Measurements from ENCODE around the gene CIC. TPM values are rescaled to one million over a fixed set of nuclear protein-coding genes. Genes with fewer than 3 reads are reported as not detected.

Gene CIC
- total and polyA plus RNA-seq, 2 of the 13 experiments (the other 11 are each of a cell fraction or from before 2014, with no cell fraction given) = 5.9 to 8.0 TPM

DNA sequence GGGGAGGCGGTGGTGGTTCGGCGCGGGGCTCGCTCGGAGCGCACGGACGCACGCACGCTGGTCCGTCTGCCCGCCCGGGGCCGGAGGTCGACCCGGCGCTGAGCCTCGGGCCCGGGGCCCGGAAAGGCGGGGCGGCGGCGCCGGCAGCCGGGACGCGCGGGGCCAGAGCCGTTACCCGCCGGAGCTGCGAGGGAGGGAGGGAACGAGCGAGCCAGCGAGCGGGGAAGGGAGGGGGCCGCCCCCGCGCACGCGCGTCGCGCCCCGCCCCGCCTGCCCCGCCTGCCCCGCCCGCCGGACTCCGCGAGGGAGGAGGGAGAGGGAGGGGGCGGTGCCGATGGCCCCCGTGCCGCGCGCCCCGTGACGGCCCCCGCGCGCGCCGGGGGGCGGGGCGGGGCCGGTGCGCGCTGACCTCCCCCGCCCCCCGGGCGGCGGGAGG, 15.0 kb downstream of the CIC start (continued):
- TF ChIP-seq, protein P1, sequence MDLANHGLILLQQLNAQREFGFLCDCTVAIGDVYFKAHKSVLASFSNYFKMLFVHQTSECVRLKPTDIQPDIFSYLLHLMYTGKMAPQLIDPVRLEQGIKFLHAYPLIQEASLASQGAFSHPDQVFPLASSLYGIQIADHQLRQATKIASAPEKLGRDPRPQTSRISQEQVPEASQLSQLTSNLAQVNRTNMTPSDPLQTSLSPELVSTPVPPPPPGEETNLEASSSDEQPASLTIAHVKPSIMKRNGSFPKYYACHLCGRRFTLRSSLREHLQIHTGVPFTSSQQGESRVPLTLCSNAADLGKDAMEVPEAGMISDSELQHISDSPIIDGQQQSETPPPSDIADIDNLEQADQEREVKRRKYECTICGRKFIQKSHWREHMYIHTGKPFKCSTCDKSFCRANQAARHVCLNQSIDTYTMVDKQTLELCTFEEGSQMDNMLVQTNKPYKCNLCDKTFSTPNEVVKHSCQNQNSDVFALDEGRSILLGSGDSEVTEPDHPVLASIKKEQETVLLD (CRISPR knock-in tag; IDR thresholded peaks at IDR 0.05; ENCODE audit: low read depth) = peak; percentile 87
- TF ChIP-seq ZFP62 (CRISPR knock-in tag; IDR thresholded peaks at IDR 0.05) (no peak), YY1 (IDR thresholded peaks at IDR 0.05; ENCODE audit: insufficient read depth, insufficient replicate concordance, low read depth, low read length) (no peak), EHMT2 (IDR thresholded peaks at IDR 0.05; ENCODE audit: borderline replicate concordance, low read depth, low read length) (no peak), CAMTA2 (CRISPR knock-in tag; IDR thresholded peaks at IDR 0.05; ENCODE audit: borderline replicate concordance) (no peak), ZNF3 (CRISPR knock-in tag; IDR thresholded peaks at IDR 0.05) (no peak), GATAD2A (CRISPR knock-in tag; IDR thresholded peaks at IDR 0.05) (no peak), MED1 (CRISPR knock-in tag; IDR thresholded peaks at IDR 0.05) (no peak), ESRRA (CRISPR knock-in tag; IDR thresholded peaks at IDR 0.05; ENCODE audit: low read depth) (no peak), SIN3A (IDR thresholded peaks at IDR 0.05; ENCODE audit: borderline replicate concordance, low read depth, low read length) (no peak), HNF4A (CRISPR knock-in tag; IDR thresholded peaks at IDR 0.05) (no peak)
- TF ChIP-seq, protein P2, sequence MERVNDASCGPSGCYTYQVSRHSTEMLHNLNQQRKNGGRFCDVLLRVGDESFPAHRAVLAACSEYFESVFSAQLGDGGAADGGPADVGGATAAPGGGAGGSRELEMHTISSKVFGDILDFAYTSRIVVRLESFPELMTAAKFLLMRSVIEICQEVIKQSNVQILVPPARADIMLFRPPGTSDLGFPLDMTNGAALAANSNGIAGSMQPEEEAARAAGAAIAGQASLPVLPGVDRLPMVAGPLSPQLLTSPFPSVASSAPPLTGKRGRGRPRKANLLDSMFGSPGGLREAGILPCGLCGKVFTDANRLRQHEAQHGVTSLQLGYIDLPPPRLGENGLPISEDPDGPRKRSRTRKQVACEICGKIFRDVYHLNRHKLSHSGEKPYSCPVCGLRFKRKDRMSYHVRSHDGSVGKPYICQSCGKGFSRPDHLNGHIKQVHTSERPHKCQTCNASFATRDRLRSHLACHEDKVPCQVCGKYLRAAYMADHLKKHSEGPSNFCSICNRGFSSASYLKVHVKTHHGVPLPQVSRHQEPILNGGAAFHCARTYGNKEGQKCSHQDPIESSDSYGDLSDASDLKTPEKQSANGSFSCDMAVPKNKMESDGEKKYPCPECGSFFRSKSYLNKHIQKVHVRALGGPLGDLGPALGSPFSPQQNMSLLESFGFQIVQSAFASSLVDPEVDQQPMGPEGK (CRISPR knock-in tag; IDR thresholded peaks at IDR 0.05) = peak; percentile 65
- TF ChIP-seq, protein P3, sequence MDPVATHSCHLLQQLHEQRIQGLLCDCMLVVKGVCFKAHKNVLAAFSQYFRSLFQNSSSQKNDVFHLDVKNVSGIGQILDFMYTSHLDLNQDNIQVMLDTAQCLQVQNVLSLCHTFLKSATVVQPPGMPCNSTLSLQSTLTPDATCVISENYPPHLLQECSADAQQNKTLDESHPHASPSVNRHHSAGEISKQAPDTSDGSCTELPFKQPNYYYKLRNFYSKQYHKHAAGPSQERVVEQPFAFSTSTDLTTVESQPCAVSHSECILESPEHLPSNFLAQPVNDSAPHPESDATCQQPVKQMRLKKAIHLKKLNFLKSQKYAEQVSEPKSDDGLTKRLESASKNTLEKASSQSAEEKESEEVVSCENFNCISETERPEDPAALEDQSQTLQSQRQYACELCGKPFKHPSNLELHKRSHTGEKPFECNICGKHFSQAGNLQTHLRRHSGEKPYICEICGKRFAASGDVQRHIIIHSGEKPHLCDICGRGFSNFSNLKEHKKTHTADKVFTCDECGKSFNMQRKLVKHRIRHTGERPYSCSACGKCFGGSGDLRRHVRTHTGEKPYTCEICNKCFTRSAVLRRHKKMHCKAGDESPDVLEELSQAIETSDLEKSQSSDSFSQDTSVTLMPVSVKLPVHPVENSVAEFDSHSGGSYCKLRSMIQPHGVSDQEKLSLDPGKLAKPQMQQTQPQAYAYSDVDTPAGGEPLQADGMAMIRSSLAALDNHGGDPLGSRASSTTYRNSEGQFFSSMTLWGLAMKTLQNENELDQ (CRISPR knock-in tag; IDR thresholded peaks at IDR 0.05; ENCODE audit: borderline replicate concordance) = no peak
